GM12878 (cell line): ENCODE results near the gene WFS1. TPM values are rescaled to one million over a fixed set of nuclear protein-coding genes. Genes with fewer than 3 reads are reported as not detected.

Experiments
- ATAC-seq: fragments of 200-7000 bp; cut with Tn5 transposase; 3 replicates; pipeline ENCODE4 v1.9.1; 2020; ENCODE audit warnings: mild to moderate bottlenecking, moderate library complexity
- BruUV-seq: library from RNA; stranded (reverse); fragments of 400-500 nt; replicated peaks from 2 replicates; lab custom pipeline; 2021; lab: Mats Ljungman, UMichigan
- CTCF ChIA-PET: fragments of 300-600 bp; sonication (Branson Sonifier 250); formaldehyde crosslinking; extraction: SDS; loops from one replicate; lab custom pipeline; 2021; ENCODE audit warnings: inconsistent platforms; lab: Yijun Ruan, JAX
- POLR2A ChIA-PET: fragments of 350-600 bp; formaldehyde crosslinking; extraction: SDS; loops from one replicate; lab custom pipeline; 2021; ENCODE audit warnings: inconsistent platforms; lab: Charles Lee
- RAD21 ChIA-PET: fragments of 300-600 bp; sonication (Branson Sonifier 250); formaldehyde crosslinking; loops from one replicate; lab custom pipeline; 2023; ENCODE audit warnings: antibody characterized with exemption; ENCODE audit not compliant: unreplicated experiment; lab: Charles Lee
- SMC1A ChIA-PET: fragments of 300-600 bp; sonication (Branson Sonifier 250); formaldehyde crosslinking; loops from one replicate; lab custom pipeline; 2023; ENCODE audit not compliant: unreplicated experiment, uncharacterized antibody; lab: Charles Lee
- DNase-seq: peaks from one replicate; pipeline ENCODE4 v3.0.0-alpha.2; 2011; ENCODE audit warnings: low read depth, low spot score
- FAIRE-seq: peaks from 3 replicates; lab custom pipeline; 2011; peaks lifted over from hg19 to GRCh38; lab: Jason Lieb, UNC
- H2AFZ ChIP-seq: 2 replicates; pipeline ENCODE4 v1.6.0; 2011; ENCODE audit warnings: low read depth, low read length, control low read depth; ENCODE audit not compliant: control insufficient read depth
- H3K27ac ChIP-seq: 2 replicates; pipeline ENCODE4 v1.5.1; 2011; ENCODE audit warnings: control low read depth; ENCODE audit not compliant: control insufficient read depth, insufficient read depth
- H3K27me3 ChIP-seq, 2 experiments: replicated peaks in 1 of 2; 2 replicates each; pipeline versions ENCODE4 v1.6.0 to v1.6.1; 2011; ENCODE audit warnings: low read length in 1 of 2; ENCODE audit not compliant: control insufficient read depth in 2 of 2, insufficient read depth in 2 of 2
- H3K36me3 ChIP-seq, 2 experiments: 2 replicates each; pipeline ENCODE4 v1.5.1; 2011; ENCODE audit warnings: low read length in 1 of 2; ENCODE audit not compliant: control insufficient read depth in 2 of 2, insufficient read depth in 2 of 2
- H3K4me1 ChIP-seq: 2 replicates; pipeline ENCODE4 v1.6.1; 2011; ENCODE audit warnings: mild to moderate bottlenecking, low read length, moderate library complexity, mixed read lengths; ENCODE audit not compliant: control insufficient read depth, insufficient read depth
- H3K4me2 ChIP-seq: 2 replicates; pipeline ENCODE4 v1.6.0; 2011; ENCODE audit warnings: control low read depth; ENCODE audit not compliant: control insufficient read depth, insufficient read depth
- H3K4me3 ChIP-seq: fragments of 200-600 bp; sonication (generic); 2 replicates; pipeline ENCODE4 v1.5.1; 2016
- H3K79me2 ChIP-seq: 2 replicates; pipeline ENCODE4 v1.6.0; 2011; ENCODE audit warnings: low read length; ENCODE audit not compliant: control insufficient read depth, insufficient read depth
- H3K9ac ChIP-seq: 2 replicates; pipeline ENCODE4 v1.8.0; 2011; ENCODE audit warnings: low read length, control low read depth, mixed read lengths; ENCODE audit not compliant: control insufficient read depth, insufficient read depth
- H3K9me3 ChIP-seq: replicated peaks from 3 replicates; pipeline ENCODE4 v1.5.1; 2011; ENCODE audit warnings: mild to moderate bottlenecking, low read length; ENCODE audit not compliant: control insufficient read depth, insufficient read depth
- H4K20me1 ChIP-seq: 2 replicates; pipeline ENCODE4 v1.6.0; 2011; ENCODE audit not compliant: control insufficient read depth, insufficient read depth
- ATF3 ChIP-seq: IDR thresholded peaks from 2 replicates; pipeline ENCODE4 v1.6.1; 2011; ENCODE audit warnings: low read depth, mild to moderate bottlenecking, low read length, moderate library complexity, borderline replicate concordance; ENCODE audit errors: extremely low read depth
- E4F1 ChIP-seq: fragments of 450-650 bp; IDR thresholded peaks from 2 replicates; pipeline ENCODE4 v1.6.1; 2018; ENCODE audit warnings: borderline replicate concordance, mild to moderate bottlenecking; ENCODE audit not compliant: partially characterized antibody
- IKZF1 ChIP-seq: fragments of 450-650 bp; conservative IDR thresholded peaks from 2 replicates; pipeline ENCODE4 v1.6.1; 2017; ENCODE audit warnings: antibody characterized with exemption, mild to moderate bottlenecking
- IRF3 ChIP-seq: fragments of 450-650 bp; IDR thresholded peaks from 2 replicates; pipeline ENCODE4 v1.6.1; 2014; ENCODE audit warnings: mild to moderate bottlenecking
- IRF4 ChIP-seq: IDR thresholded peaks from 2 replicates; pipeline ENCODE4 v1.6.1; 2011; ENCODE audit warnings: low read depth, low read length
- NR2C1 ChIP-seq: fragments of 450-650 bp; IDR thresholded peaks from 2 replicates; pipeline ENCODE4 v1.6.1; 2017; ENCODE audit warnings: antibody characterized with exemption, mild to moderate bottlenecking, moderate library complexity
- NRF1 ChIP-seq: conservative IDR thresholded peaks from 2 replicates; pipeline ENCODE4 v1.6.1; 2011; ENCODE audit warnings: mild to moderate bottlenecking, low read depth, low read length, improper control_type of control experiment
- SMAD1 ChIP-seq: fragments of 450-650 bp; IDR thresholded peaks from 2 replicates; pipeline ENCODE4 v1.6.1; 2018; ENCODE audit warnings: mild to moderate bottlenecking, low read depth; ENCODE audit not compliant: partially characterized antibody
- ZBTB40 ChIP-seq: fragments of 450-650 bp; IDR thresholded peaks from 2 replicates; pipeline ENCODE4 v1.6.1; 2016; ENCODE audit warnings: mild to moderate bottlenecking, moderate library complexity, borderline replicate concordance
- ZNF687 ChIP-seq: fragments of 450-650 bp; IDR thresholded peaks from 2 replicates; pipeline ENCODE4 v1.6.1; 2017; ENCODE audit warnings: mild to moderate bottlenecking, moderate library complexity
- WGBS: methylation state at CpG from one replicate; pipeline ENCODE4 v1.1.6; 2016; ENCODE audit warnings: low lambda C conversion rate; ENCODE audit not compliant: insufficient replicate concordance, insufficient coverage; ENCODE audit errors: missing lambda C conversion rate; 5-methylcytosine and 5-hydroxymethylcytosine counted together
- in situ Hi-C: fragments of 300-500 bp; cut with MboI; formaldehyde crosslinking; loops from 9 replicates; pipeline ENCODE4 v1.14.3; 2018; ENCODE audit warnings: mixed read lengths
- intact Hi-C: fragments of 100-400 bp; cut with micrococcal nuclease; formaldehyde crosslinking; loops from one replicate; pipeline ENCODE4 v1.14.2; 2022; ENCODE audit not compliant: unreplicated experiment
- polyA plus RNA-seq, 11 experiments: library from polyadenylated mRNA; depleted of rRNA in 4 of 11; unstranded in 6 of 11; stranded (reverse) in 5 of 11; fragments of >200 nt; fragmentation: Nextera tagmentation in 4 of 11; fragmentation: Illumina TruSeq in 1 of 11; extraction: Ambion mirVana in 4 of 11; extraction: Trizol in 1 of 11; gene quantifications; 1 replicate in 1 of 11; 2 replicates in 10 of 11; pipeline versions ENCODE4 v1.2.1 to v1.2.3, GENCODE V29; 2011 to 2016; ENCODE audit warnings: inconsistent platforms in 2 of 11, missing spikeins in 2 of 11, low read depth in 1 of 11
- total RNA-seq, 4 experiments: library from RNA; depleted of rRNA in 3 of 4; stranded (reverse); fragments of >200 nt in 3 of 4; fragmentation: Illumina TruSeq in 1 of 4; extraction: Trizol in 1 of 4; gene quantifications; 2 replicates each; pipeline versions ENCODE4 v1.2.1 to v1.2.3, GENCODE V29; 2013 to 2021

WFS1 gene
- total and polyA plus RNA-seq, 10 of the 15 experiments (the other 5 are each of a cell fraction or from before 2014, with no cell fraction given), result 0.31 to 4.7 (median 2.0) TPM

- H3K4me1 ChIP-seq, result no peaks in the 10 kb centered on the region
- peaks cover 0 to under 1% of the 10 kb centered on the region in 2 experiments; a peak in 3 of 4 replicates for H3K27me3 ChIP-seq
- no peak for FAIRE-seq
- H3K27ac ChIP-seq, result no peak overlapping the region
- RAD21 ChIA-PET, result interaction anchor here (1.1 to 7.2 kb wide), 5 partner anchors 41 to 69 kb away, joined by 3 to 65 read pairs (median 10); partner anchors contain the start of gene WFS1
- no peaks in the 10 kb centered on the region; the same call in 2 of the 3 replicates for H3K9me3 ChIP-seq
- intact Hi-C loops (no loop called here), in situ Hi-C loops (no loop called here)
- no peaks in the 10 kb centered on the region for H3K79me2 ChIP-seq
- no peak overlapping the region for H3K4me2 ChIP-seq
- ATAC-seq, result no peak
- H4K20me1 ChIP-seq, result no peaks in the 10 kb centered on the region
- SMC1A ChIA-PET, result interaction anchor here (0.8 to 2.1 kb wide), 7 partner anchors 39 to 185 kb away, joined by 3 to 13 read pairs (median 4); no protein-coding TSS in a partner anchor
- no TSS peak for BruUV-seq
- no peaks in the 10 kb centered on the region for H3K36me3 ChIP-seq
- 39% methylated on average over 12 of the region's 12 CpGs for WGBS
- no peak overlapping the region for H3K4me3 ChIP-seq
- H2AFZ ChIP-seq, result no peak overlapping the region
- no peak for DNase-seq
- CTCF ChIA-PET, result interaction anchor here (1.4 to 20.1 kb wide), 5 partner anchors 11 to 322 kb away, joined by 3 to 469 read pairs (median 26); partner anchors contain the start of gene WFS1
- H3K9ac ChIP-seq, result no peak overlapping the region
- POLR2A ChIA-PET, result no interaction called here
- TF ChIP-seq IRF4 (no peak), E4F1 (no peak), IRF3 (no peak), SMAD1 (no peak), ZBTB40 (no peak), NRF1 (no peak), NR2C1 (no peak), ZNF687 (no peak), IKZF1 (no peak), ATF3 (no peak)
Observed at GRCh38 chr4:6319530-6320150, 50.0 kb downstream of the WFS1 start.
